ENCODE data around the gene TIRAP.

The TIRAP gene

DNA sequence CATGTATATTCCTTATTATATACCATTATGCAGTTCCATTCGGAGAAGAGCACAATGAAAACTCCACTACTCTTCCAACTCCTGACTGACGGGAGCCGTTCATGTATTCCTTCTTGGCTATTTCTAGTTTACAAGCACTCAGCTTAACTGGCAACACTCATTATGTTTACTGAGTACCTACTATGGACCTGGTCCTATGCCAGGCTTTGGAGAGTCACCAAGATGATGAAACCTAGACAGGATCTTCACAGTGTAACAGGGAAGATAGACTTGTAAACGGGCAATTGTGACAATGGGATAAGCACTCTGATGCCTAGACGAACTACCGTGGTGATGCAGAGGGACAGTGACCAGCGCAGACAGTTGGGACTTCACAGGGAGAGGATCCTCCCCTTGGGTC, 50.2 kb downstream of the TIRAP start:
- Mint-ChIP-seq H3K36me3 (ENCODE audit: insufficient read depth) (peaks cover 13% of the 10 kb centered on the region), H3K4me1 (peaks cover 41% of the 10 kb centered on the region), H3K27me3 (no peaks in the 10 kb centered on the region), H3K9me3 (no peaks in the 10 kb centered on the region), H3K4me3 (no peak overlapping the region), H3K27ac (ENCODE audit: low read depth) (no peak overlapping the region)
- DNase-seq (ENCODE audit: low spot score in 2 of 2) (no peak), ATAC-seq (replicated peaks; ENCODE audit: extremely low read depth, poor library complexity, severe bottlenecking) (no peak)

DNA sequence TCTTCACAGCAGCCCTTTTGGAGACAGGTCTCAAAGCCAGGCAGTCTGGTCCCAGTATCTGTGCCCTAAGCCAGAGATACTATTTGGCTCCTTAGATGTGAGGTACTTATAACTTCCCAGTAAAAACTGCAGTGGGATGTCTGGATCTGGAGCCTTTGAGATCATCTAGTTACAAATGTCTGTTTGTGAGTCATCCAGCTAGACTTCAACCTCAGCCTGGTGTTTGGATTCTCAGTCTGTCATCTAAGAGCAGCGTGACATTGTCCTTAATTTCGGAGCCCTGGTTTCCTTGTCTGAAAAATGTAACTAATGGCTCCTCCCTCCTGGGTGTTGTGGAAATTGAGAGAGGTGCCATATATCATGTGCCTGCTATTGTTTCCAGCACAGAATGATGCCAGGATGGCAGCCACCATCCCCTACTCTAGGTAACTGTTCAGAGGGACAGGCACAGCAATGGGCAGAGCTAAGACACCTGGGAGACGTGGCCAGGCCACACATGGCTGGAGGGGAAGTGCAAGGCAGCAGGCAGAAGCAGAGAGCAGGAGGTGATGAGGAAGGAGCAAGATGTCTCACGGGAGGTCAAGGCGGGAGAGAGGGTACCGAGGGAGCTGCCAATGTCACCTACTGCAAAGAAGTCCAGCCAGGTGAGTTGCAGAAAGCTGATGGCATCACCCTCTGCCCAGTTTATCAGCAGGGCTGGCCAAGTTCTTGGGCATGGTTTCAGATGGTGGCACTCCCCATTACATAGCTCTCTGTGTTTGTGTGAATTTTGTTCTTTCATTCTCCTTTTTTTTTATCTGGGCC, 52.0 kb downstream of the TIRAP start:
- Mint-ChIP-seq H3K27me3 (no peaks in the 10 kb centered on the region), H3K36me3 (ENCODE audit: insufficient read depth) (peaks cover 19% of the 10 kb centered on the region), H3K4me1 (peaks cover 29% of the 10 kb centered on the region), H3K9me3 (no peaks in the 10 kb centered on the region), H3K4me3 (no peak overlapping the region), H3K27ac (ENCODE audit: low read depth) (peak overlapping the region; percentile 38)
- DNase-seq (ENCODE audit: low spot score in 2 of 2) (no peak), ATAC-seq (replicated peaks; ENCODE audit: extremely low read depth, poor library complexity, severe bottlenecking) (no peak)

DNA sequence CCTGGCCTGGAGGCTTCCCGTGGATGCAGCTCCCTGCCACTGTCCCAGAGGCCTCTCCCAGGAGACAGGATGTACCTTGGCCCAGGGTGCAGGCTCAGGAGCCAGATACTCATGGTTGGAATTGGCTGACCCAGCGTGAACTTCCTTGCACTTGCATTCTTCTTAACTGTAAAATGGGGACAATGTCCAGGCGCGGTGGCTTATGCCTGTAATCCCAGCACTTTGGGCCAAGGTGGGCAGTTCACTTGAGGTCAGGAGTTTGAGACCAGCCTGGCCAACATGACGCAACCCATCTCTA, 52.5 kb downstream of the TIRAP start:
- peaks cover 29% of the 10 kb centered on the region for H3K4me1 Mint-ChIP-seq
- no peak overlapping the region for H3K4me3 Mint-ChIP-seq

DNA sequence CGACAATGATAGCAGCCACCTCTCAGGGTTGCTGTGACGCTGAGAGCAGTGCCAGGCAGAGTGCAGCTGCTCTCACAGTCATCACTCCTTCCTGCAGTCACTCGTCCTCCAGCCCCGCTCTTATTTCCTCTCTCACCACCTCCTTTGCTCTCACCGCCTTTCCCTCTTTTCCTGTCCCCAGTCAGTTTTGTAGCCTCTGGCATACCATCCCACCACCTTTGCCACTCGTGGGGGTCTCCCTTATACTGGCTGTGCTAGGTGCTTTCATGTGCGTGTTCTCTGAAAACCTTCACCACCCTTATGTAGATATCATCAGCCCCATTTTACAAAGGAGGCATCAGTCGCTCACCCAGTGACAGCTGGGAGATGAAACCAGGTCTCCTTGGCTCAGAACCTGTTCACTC, 53.2 kb downstream of the TIRAP start:
- DNase-seq (ENCODE audit: low spot score in 2 of 2) (no peak), ATAC-seq (replicated peaks; ENCODE audit: extremely low read depth, poor library complexity, severe bottlenecking) (no peak)
- Mint-ChIP-seq H3K27me3 (no peaks in the 10 kb centered on the region), H3K36me3 (ENCODE audit: insufficient read depth) (peaks cover 21% of the 10 kb centered on the region), H3K9me3 (no peaks in the 10 kb centered on the region), H3K4me3 (no peak overlapping the region), H3K27ac (ENCODE audit: low read depth) (peak overlapping the region; percentile 77), H3K4me1 (peaks cover 29% of the 10 kb centered on the region)

More for the DNA sequence above, 52.5 kb downstream of the TIRAP start:
- H3K9me3 Mint-ChIP-seq = no peaks in the 10 kb centered on the region
- peak overlapping the region; percentile 38 for H3K27ac Mint-ChIP-seq (ENCODE audit: low read depth)
- H3K36me3 Mint-ChIP-seq (ENCODE audit: insufficient read depth) = peaks cover 19% of the 10 kb centered on the region
- no peaks in the 10 kb centered on the region for H3K27me3 Mint-ChIP-seq
- no peak for DNase-seq (ENCODE audit: low spot score in 2 of 2)
- ATAC-seq (replicated peaks; ENCODE audit: extremely low read depth, poor library complexity, severe bottlenecking) = no peak

DNA sequence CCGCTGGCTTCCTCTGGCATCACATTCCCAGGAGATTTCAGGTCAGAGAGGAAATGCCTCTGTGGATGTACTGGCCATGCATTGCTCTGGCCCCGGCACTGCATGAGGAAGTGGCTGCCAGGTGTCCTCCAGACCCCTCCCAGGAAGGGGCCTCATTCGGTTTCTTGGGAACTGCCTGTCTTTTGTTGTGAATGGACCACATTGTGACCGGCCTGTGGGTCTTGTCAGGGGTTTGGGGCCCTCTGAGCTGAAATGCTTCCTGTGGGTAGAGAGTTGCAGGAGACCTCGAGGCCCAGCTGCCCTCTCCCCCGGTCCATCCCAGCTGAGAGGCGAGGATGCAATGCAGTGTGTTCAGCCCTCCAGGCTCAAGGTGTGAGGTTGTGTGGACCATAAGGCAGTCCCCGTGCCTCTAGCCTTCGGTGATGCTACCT, 53.8 kb downstream of the TIRAP start:
- Mint-ChIP-seq H3K36me3 (ENCODE audit: insufficient read depth) (peaks cover 25% of the 10 kb centered on the region), H3K4me1 (peaks cover 29% of the 10 kb centered on the region)
- ATAC-seq (replicated peaks; ENCODE audit: extremely low read depth, poor library complexity, severe bottlenecking) = no peak

DNA sequence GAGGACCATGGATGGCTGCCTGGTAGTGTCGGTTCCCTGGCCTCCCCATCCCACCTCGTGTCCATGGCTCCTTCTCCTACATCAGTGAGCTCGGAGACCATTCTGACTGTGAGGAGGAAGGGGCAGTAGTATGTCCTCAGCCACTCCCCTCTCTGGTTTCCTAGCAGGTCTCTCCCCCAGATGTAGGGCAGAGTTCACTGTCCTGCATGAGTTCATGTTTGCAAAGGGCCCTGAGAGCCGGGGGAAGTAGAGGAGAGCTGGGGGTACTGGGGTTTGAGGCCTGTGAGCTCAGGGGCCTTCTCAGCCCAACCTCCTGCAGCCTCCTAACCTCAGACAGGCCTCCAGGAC, 54.2 kb downstream of the TIRAP start:
- Mint-ChIP-seq H3K4me3 (no peak overlapping the region), H3K27ac (ENCODE audit: low read depth) (peak overlapping the region; percentile 77), H3K36me3 (ENCODE audit: insufficient read depth) (peaks cover 25% of the 10 kb centered on the region), H3K4me1 (peaks cover 27% of the 10 kb centered on the region), H3K27me3 (no peaks in the 10 kb centered on the region), H3K9me3 (no peaks in the 10 kb centered on the region)
- no peak for ATAC-seq (replicated peaks; ENCODE audit: extremely low read depth, poor library complexity, severe bottlenecking)
- DNase-seq (ENCODE audit: low spot score in 2 of 2) = no peak

More for the DNA sequence above, 53.8 kb downstream of the TIRAP start:
- Mint-ChIP-seq H3K4me3 (no peak overlapping the region), H3K27ac (ENCODE audit: low read depth) (peak overlapping the region; percentile 77), H3K9me3 (no peaks in the 10 kb centered on the region), H3K27me3 (no peaks in the 10 kb centered on the region)
- no peak for DNase-seq (ENCODE audit: low spot score in 2 of 2)

DNA sequence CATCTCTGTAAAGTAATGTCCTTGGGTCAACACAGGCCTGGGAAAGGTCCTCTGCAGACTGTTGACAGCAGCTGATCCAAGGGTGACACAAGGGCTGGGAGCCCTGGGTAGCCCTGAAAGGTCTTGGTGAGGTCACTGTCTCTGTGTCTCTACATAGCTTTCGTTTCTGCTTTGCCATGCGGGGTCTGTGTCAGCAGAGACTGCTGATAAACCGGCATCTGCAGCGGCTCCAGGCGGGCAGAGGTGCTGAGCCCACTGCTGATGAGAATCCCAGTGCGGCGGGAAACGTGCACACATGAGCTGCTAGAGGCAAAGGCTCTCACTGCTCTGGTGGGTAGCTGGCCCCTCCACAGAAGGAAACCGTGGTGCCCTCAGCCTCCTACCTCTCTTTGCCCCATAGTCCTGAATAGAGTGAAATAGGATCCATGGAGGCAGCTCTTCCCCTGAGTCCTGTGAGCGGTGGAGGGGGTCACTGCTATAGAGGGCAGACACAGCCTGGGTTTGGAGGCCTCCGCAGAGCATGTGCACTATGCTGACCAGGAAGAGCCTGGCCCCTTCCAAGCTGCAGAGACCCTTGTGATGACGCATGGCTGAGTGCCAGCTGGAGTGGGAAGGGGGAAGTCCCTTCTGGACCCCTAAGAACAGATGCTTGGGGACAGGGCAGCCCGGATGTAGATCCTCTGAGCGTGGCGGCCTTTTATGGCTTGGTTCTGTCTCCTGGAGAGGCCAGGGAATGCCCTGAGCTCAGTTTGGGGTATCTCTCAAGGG, 54.8 kb downstream of the TIRAP start:
- ATAC-seq (replicated peaks; ENCODE audit: extremely low read depth, poor library complexity, severe bottlenecking) (no peak), DNase-seq (ENCODE audit: low spot score in 2 of 2) (no peak)
- H3K4me3 Mint-ChIP-seq = no peak overlapping the region
- H3K27me3 Mint-ChIP-seq = no peaks in the 10 kb centered on the region
- peaks cover 24% of the 10 kb centered on the region for H3K36me3 Mint-ChIP-seq (ENCODE audit: insufficient read depth)
- peaks cover 21% of the 10 kb centered on the region for H3K4me1 Mint-ChIP-seq
- H3K27ac Mint-ChIP-seq (ENCODE audit: low read depth) = peak overlapping the region; percentile 57
- H3K9me3 Mint-ChIP-seq = no peaks in the 10 kb centered on the region

DNA sequence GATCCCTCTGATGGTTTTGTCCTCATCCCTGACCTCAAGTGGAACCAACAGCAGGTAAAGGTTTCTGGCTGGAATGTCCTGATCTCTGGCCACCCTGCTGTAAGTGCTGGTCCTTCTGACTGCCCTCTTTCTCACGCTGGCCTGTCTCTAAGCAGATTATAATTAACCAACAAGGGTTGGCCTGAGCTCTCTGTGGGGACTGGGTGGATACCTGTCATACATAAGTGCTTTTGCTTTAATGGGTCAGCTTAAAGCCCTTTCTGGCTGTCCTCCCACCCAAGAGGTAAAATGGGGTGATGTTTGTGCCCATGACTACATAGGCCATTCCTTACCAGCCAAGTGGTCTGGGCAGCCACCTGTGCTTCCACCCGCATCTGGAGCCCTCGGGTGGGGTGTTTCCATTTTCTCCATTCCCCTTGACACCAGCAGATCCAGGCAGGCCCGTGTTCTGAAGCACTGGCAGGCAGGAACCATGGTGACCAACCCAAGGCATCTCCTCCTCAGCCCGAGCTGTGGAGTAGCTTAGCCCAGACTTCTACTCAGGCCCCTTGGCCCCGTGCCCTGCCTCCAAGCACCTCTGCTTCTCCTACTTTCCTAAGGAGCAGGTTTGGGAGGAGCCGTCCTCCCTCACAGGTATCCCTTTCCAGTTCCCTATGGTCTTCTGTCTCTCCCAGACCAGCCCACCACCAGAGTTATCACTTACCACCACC, 55.6 kb downstream of the TIRAP start:
- DNase-seq (ENCODE audit: low spot score in 2 of 2) (no peak), ATAC-seq (replicated peaks; ENCODE audit: extremely low read depth, poor library complexity, severe bottlenecking) (no peak)
- peak overlapping the region; percentile 57 for H3K27ac Mint-ChIP-seq (ENCODE audit: low read depth)
- H3K4me1 Mint-ChIP-seq = peaks cover 13% of the 10 kb centered on the region
- H3K36me3 Mint-ChIP-seq (ENCODE audit: insufficient read depth) = peaks cover 23% of the 10 kb centered on the region
- no peaks in the 10 kb centered on the region for H3K27me3 Mint-ChIP-seq
- H3K9me3 Mint-ChIP-seq = no peaks in the 10 kb centered on the region
- H3K4me3 Mint-ChIP-seq = no peak overlapping the region

DNA sequence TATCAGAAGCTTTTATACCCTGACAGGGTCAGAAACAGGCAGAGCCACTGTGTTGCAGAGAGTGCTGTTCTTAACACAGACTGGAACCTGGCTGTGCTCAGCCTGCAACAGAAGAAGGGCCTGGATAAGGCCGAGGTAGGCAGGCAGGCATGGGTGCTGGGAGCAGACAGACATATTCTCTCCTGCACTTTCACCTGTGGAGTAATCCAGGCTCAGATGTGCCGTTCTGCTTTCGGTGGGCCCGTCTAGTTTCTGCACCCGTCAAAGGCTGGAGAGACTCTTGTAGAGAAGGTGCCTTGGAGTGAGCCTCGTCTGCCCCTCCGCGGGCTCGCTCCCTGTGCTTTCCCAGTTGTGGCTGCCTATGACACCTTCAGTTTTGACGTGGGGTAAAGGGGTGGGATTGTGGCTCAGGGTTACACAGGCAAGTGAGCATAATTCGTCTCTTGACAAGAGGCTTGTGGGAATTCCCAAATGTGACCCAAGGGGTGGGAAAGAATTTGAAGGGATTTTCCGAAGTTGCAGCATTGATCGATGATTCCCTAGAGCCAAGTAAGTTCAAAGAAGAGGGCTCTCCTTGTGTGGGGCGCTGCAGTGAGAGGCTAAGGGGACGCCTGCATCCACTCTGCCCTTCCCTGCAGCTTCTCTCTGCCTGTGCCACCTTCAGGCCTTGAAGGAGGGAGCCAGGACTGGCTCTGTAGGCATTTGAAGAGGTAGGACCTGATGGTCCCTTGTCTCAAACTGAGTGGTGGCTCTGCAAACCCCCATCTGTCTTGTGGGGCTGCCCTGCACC, 56.4 kb downstream of the TIRAP start:
- H3K4me1 Mint-ChIP-seq = peaks cover 11% of the 10 kb centered on the region
- ATAC-seq (replicated peaks; ENCODE audit: extremely low read depth, poor library complexity, severe bottlenecking) (no peak), DNase-seq (ENCODE audit: low spot score in 2 of 2) (no peak)
- H3K27ac Mint-ChIP-seq (ENCODE audit: low read depth) = peak overlapping the region; percentile 25
- H3K9me3 Mint-ChIP-seq = no peaks in the 10 kb centered on the region
- no peaks in the 10 kb centered on the region for H3K27me3 Mint-ChIP-seq
- peaks cover 26% of the 10 kb centered on the region for H3K36me3 Mint-ChIP-seq (ENCODE audit: insufficient read depth)
- H3K4me3 Mint-ChIP-seq = no peak overlapping the region

DNA sequence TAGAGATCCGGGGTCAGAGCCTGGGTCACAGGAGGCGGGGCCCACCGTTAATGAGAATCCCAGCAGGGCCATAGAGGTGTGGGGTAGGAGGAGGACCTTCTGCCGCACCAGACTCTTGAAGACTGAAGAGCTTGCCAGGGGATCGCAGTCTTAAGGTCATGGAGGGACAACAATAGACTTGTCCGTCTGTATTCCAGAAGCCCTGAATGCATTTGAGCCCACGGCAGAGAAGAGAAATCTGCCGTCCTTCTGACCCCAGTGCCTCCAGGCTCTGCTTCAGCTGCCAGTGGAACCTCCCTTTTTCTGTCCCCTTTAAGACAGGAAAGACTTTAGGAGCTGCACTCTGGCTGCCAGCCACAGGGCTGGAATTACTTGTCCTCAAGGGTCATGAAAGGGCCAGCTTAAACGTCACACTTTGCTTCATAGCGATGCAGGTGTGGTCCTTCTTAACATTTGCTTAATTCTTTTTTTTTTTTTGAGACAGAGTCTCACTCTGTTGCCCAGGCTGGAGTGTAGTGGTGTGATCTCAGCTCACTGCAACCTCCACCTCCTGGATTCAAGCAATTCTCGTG, 57.1 kb downstream of the TIRAP start:
- Mint-ChIP-seq H3K9me3 (no peaks in the 10 kb centered on the region), H3K4me1 (peaks cover 14% of the 10 kb centered on the region), H3K27me3 (no peaks in the 10 kb centered on the region), H3K4me3 (no peak overlapping the region), H3K27ac (ENCODE audit: low read depth) (peak overlapping the region; percentile 25), H3K36me3 (ENCODE audit: insufficient read depth) (peaks cover 28% of the 10 kb centered on the region)
- ATAC-seq (replicated peaks; ENCODE audit: extremely low read depth, poor library complexity, severe bottlenecking) (no peak), DNase-seq (ENCODE audit: low spot score in 2 of 2) (no peak)

DNA sequence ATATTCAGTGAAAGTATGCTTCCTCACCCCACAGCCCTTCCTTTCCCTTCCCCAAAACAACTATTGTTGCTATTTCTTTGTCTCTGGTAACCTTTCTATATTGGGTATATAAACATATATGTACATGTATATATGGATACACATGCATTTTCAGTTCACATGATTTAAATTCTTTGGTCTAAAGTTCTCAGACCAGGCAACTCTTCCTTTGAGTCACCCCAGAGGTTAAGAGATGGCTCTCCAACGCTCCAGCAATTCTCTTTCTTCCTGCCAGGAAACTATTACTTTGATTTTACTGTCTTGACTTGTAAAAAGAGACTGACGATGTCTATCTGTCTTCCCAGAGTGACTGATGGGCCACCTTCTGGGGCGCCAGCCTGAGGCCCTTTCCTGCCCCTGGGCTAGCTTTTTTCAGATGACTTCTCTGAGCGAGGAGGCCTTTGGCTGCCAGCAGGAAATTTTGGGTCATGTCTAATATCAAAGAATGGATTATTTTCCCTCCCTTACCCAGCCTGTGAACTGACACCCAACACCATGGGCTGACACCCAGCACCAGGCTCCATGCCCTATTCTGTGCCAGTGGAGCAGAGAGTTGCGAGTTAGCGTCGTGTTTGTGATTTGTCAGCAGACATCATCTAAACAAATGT, 58.2 kb downstream of the TIRAP start:
- Mint-ChIP-seq H3K27me3 (no peaks in the 10 kb centered on the region), H3K36me3 (ENCODE audit: insufficient read depth) (peaks cover 26% of the 10 kb centered on the region), H3K9me3 (no peaks in the 10 kb centered on the region), H3K4me3 (no peak overlapping the region), H3K27ac (ENCODE audit: low read depth) (no peak overlapping the region), H3K4me1 (peaks cover 9% of the 10 kb centered on the region)
- ATAC-seq (replicated peaks; ENCODE audit: extremely low read depth, poor library complexity, severe bottlenecking) (no peak), DNase-seq (ENCODE audit: low spot score in 2 of 2) (no peak)

Data from central memory CD8-positive, alpha-beta T cell (primary cell).